ENCODE data around the gene OOSP4B. TPM values are rescaled to one million over a fixed set of nuclear protein-coding genes. Genes with fewer than 3 reads are reported as not detected.

OOSP4B gene
- total RNA-seq, 1 experiment from 2014 or later, result not detected

DNA sequence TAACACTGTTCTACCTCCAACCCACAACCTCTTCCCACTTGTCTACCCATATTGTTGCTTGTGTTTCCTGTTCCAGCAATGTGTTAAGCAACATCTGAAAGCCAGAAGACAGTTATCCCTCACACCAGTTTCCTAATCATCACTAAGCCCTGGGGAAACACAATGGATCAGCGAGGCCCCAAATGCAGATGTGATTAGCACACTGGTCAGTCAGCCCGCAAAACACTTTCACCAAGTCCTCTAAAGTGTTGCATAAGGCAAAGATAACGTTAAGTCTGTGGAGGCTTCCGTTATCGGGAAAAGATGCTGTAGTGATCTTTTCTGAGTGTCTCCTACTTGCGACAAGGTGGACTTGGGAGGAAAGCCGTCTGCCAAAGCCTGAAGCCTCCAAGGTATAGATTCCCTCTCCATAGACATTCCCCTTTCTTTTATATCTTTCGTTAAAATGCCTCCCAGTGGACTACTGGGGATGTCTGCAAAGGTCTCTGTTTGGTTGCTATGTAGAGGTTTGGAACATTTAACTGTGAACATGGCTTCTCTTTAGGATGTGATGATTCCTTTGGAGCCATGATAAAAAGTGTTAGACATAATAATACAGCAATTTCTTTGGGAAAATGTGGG, 39.5 kb downstream of the OOSP4B start, which contains the start of gene MS4A3:
Gene MS4A3, plus strand, starts transcription at position 317 of the 621 bp plus-strand sequence. CDS start 4,496 bp downstream, outside the sequence.
- no peak for DNase-seq
- Mint-ChIP-seq H3K9me3 (ENCODE audit: unreplicated experiment) (peaks cover 8% of the 10 kb centered on the region), H3K36me3 (ENCODE audit: insufficient read depth, unreplicated experiment) (no peaks in the 10 kb centered on the region), H3K27me3 (ENCODE audit: insufficient read depth, unreplicated experiment) (peaks cover under 1% of the 10 kb centered on the region), H3K4me3 (ENCODE audit: unreplicated experiment) (no peak within 1 kb of the TSS), H3K4me1 (ENCODE audit: low read depth, unreplicated experiment) (no peaks in the 10 kb centered on the region), H3K27ac (ENCODE audit: unreplicated experiment) (no peak within 1 kb of the TSS)
- no peaks in the 10 kb centered on the region; the same call in 1 of the 2 replicates for H3K27me3 ChIP-seq (replicated peaks; ENCODE audit: control insufficient read depth, insufficient read depth, low read length)
- TF ChIP-seq, protein P1, sequence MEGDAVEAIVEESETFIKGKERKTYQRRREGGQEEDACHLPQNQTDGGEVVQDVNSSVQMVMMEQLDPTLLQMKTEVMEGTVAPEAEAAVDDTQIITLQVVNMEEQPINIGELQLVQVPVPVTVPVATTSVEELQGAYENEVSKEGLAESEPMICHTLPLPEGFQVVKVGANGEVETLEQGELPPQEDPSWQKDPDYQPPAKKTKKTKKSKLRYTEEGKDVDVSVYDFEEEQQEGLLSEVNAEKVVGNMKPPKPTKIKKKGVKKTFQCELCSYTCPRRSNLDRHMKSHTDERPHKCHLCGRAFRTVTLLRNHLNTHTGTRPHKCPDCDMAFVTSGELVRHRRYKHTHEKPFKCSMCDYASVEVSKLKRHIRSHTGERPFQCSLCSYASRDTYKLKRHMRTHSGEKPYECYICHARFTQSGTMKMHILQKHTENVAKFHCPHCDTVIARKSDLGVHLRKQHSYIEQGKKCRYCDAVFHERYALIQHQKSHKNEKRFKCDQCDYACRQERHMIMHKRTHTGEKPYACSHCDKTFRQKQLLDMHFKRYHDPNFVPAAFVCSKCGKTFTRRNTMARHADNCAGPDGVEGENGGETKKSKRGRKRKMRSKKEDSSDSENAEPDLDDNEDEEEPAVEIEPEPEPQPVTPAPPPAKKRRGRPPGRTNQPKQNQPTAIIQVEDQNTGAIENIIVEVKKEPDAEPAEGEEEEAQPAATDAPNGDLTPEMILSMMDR (IDR thresholded peaks at IDR 0.05; ENCODE audit: insufficient read depth in 1 of 2, low read depth in 1 of 2, low read length in 1 of 2, severe bottlenecking in 1 of 2, unreplicated experiment in 1 of 2), result no peak
- ChIA-PET POLR2A (no interaction called here), CTCF (no interaction called here)
- H3K9me3 ChIP-seq, result peaks cover 3% of the 10 kb centered on the region; the same call in 1 of the 2 replicates
- intact Hi-C loops (cut with micrococcal nuclease; ENCODE audit: unreplicated experiment), result no loop called here
- BruUV-seq (replicated peaks), result no TSS peak
- no peaks in the 10 kb centered on the region for H3K36me3 ChIP-seq (ENCODE audit: control insufficient read depth, insufficient read depth, low read length)
- H3K4me3 ChIP-seq (ENCODE audit: low read depth, low read length), result no peak within 1 kb of the TSS
- H3K4me1 ChIP-seq, result no peaks in the 10 kb centered on the region

GRCh38 chr11:60059052-60059451, 42.1 kb downstream of the OOSP4B start:
- intact Hi-C loops (cut with micrococcal nuclease; ENCODE audit: unreplicated experiment), result no loop called here
- ChIA-PET POLR2A (no interaction called here), CTCF (no interaction called here)
- H3K36me3 ChIP-seq (ENCODE audit: control insufficient read depth, insufficient read depth, low read length), result no peaks in the 10 kb centered on the region
- no peaks in the 10 kb centered on the region for H3K36me3 Mint-ChIP-seq (ENCODE audit: insufficient read depth, unreplicated experiment)
- no peaks in the 10 kb centered on the region for H3K4me1 Mint-ChIP-seq (ENCODE audit: low read depth, unreplicated experiment)
- no peak overlapping the region for H3K27ac Mint-ChIP-seq (ENCODE audit: unreplicated experiment)
- H3K9me3 Mint-ChIP-seq (ENCODE audit: unreplicated experiment), result peaks cover 8% of the 10 kb centered on the region
- TF ChIP-seq, protein P1 (IDR thresholded peaks at IDR 0.05; ENCODE audit: insufficient read depth in 1 of 2, low read depth in 1 of 2, low read length in 1 of 2, severe bottlenecking in 1 of 2, unreplicated experiment in 1 of 2), result no peak
- no peak for DNase-seq
- H3K27me3 Mint-ChIP-seq (ENCODE audit: insufficient read depth, unreplicated experiment), result peaks cover 2% of the 10 kb centered on the region
- peaks cover 3% of the 10 kb centered on the region; the same call in 1 of the 2 replicates for H3K9me3 ChIP-seq
- H3K4me1 ChIP-seq, result no peaks in the 10 kb centered on the region
- BruUV-seq (replicated peaks), result no TSS peak
- H3K27me3 ChIP-seq (replicated peaks; ENCODE audit: control insufficient read depth, insufficient read depth, low read length), result no peaks in the 10 kb centered on the region; the same call in 1 of the 2 replicates
- no peak overlapping the region for H3K4me3 ChIP-seq (ENCODE audit: low read depth, low read length)
- no peak overlapping the region for H3K4me3 Mint-ChIP-seq (ENCODE audit: unreplicated experiment)

DNA sequence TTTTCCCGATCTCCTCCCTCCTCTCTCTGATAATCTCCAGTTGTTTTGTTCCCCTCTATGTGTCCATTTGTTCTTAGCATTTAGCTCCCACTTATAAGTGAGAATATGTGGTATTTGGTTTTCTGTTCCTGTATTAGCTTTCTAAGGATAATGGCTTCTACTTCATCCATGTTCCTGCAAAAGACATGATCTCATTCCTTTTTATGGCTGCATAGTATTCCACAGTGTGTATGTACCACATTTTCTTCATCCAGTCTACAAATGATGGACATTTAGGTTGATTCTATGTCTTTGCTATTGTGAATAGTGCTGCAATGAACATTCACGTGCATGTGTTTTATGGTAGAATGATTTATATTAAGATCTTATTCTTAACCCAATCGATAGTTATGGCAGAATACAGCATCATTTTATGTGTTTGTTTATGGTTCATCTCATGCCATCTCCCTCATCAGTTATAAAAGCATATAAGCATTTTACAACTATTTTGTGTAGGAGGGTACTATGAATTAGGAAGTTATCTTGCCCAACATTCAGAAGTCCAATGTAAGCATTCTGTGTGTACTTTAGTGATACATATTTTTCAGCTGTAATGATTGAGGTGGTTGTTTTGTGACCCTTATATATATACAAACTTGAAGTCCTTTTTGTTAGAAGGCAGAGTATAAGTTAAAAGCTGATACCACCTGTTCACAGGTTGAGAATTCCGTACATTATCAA, 42.7 kb downstream of the OOSP4B start:
- H3K27me3 ChIP-seq (replicated peaks; ENCODE audit: control insufficient read depth, insufficient read depth, low read length), result no peaks in the 10 kb centered on the region; the same call in 1 of the 2 replicates
- no peaks in the 10 kb centered on the region for H3K4me1 ChIP-seq
- Mint-ChIP-seq H3K4me1 (ENCODE audit: low read depth, unreplicated experiment) (no peaks in the 10 kb centered on the region), H3K9me3 (ENCODE audit: unreplicated experiment) (peaks cover 8% of the 10 kb centered on the region), H3K27me3 (ENCODE audit: insufficient read depth, unreplicated experiment) (peaks cover 2% of the 10 kb centered on the region), H3K27ac (ENCODE audit: unreplicated experiment) (no peak overlapping the region), H3K36me3 (ENCODE audit: insufficient read depth, unreplicated experiment) (no peaks in the 10 kb centered on the region), H3K4me3 (ENCODE audit: unreplicated experiment) (no peak overlapping the region)
- CTCF ChIA-PET, result no interaction called here
- DNase-seq, result no peak
- TF ChIP-seq, protein P1 (IDR thresholded peaks at IDR 0.05; ENCODE audit: insufficient read depth in 1 of 2, low read depth in 1 of 2, low read length in 1 of 2, severe bottlenecking in 1 of 2, unreplicated experiment in 1 of 2), result no peak
- peaks cover 3% of the 10 kb centered on the region; the same call in 1 of the 2 replicates for H3K9me3 ChIP-seq
- intact Hi-C loops (cut with micrococcal nuclease; ENCODE audit: unreplicated experiment), result no loop called here
- no peak overlapping the region for H3K4me3 ChIP-seq (ENCODE audit: low read depth, low read length)
- H3K36me3 ChIP-seq (ENCODE audit: control insufficient read depth, insufficient read depth, low read length), result no peaks in the 10 kb centered on the region
- BruUV-seq (replicated peaks), result no TSS peak
- POLR2A ChIA-PET, result no interaction called here

Data from Caco-2 (cell line).